Stomach (tissue), 9 donors: ENCODE data around the gene CA12. TPM values are rescaled to one million over a fixed set of nuclear protein-coding genes. Genes with fewer than 3 reads are reported as not detected.
"Not testable (repeated sequence)": the region's sequence is repeated elsewhere in the genome, so short reads cannot be mapped to it uniquely, and the experiment has no call there.

Experiments used
- DNase-seq, 2 donors: peaks; one replicate each; pipeline versions ENCODE4 v3.0.0 to v3.0.0-alpha.2; 2013 to 2019
- H3K27ac ChIP-seq, 5 donors: fragments of 200-600 bp in 4 of 5; sonication (generic) in 4 of 5; one replicate each; pipeline ENCODE4 v1.5.1; 2013 to 2019; ENCODE audit warnings: mild to moderate bottlenecking in 1 of 5, moderate library complexity in 1 of 5
- H3K27me3 ChIP-seq, 3 donors: fragments of 200-600 bp; sonication (generic); one replicate each; pipeline ENCODE4 v1.5.1; 2017 to 2019; ENCODE audit warnings: mixed run types in 1 of 3
- H3K36me3 ChIP-seq, 4 donors: fragments of 200-600 bp; sonication (generic); 1 replicate in 3 of 4; 2 replicates in 1 of 4; pipeline ENCODE4 v1.5.1; 2016 to 2019
- H3K4me1 ChIP-seq, 4 donors: fragments of 200-600 bp; sonication (generic); one replicate each; pipeline ENCODE4 v1.5.1; 2016 to 2019
- H3K4me3 ChIP-seq, 4 donors: fragments of 200-600 bp; sonication (generic) in 3 of 4; one replicate each; pipeline ENCODE4 v1.5.1; 2016 to 2019; ENCODE audit warnings: mild to moderate bottlenecking in 1 of 4
- H3K9me3 ChIP-seq, 4 donors: fragments of 200-600 bp; sonication (generic); one replicate each; pipeline ENCODE4 v1.5.1; 2016 to 2019
- EP300 ChIP-seq: sonication (generic); formaldehyde crosslinking; IDR thresholded peaks from one replicate; pipeline ENCODE4 v1.6.1; 2017; ENCODE audit warnings: antibody characterized with exemption
- POLR2A ChIP-seq, 4 donors: fragments of 450-650 bp; IDR thresholded peaks; one replicate each; pipeline ENCODE4 v1.6.1; 2016; ENCODE audit warnings: antibody characterized with exemption in 4 of 4, control low read depth in 2 of 4, mild to moderate bottlenecking in 1 of 4, moderate library complexity in 1 of 4
- POLR2AphosphoS5 ChIP-seq, 3 donors: sonication (generic); formaldehyde crosslinking; IDR thresholded peaks; one replicate each; pipeline ENCODE4 v1.6.1; 2016; ENCODE audit warnings: antibody characterized with exemption in 3 of 3
- WGBS, 5 donors: extraction: QIAGEN DNeasy Blood & Tissue Kit in 3 of 5; methylation state at CpG; one replicate each; pipeline versions ENCODE4 v1.1.5 to v1.1.7; 2013 to 2018; 5-methylcytosine and 5-hydroxymethylcytosine counted together
- intact Hi-C: fragments of 100-400 bp; cut with DNase I; formaldehyde crosslinking; loops from one replicate; pipeline ENCODE4 v1.15.1; 2023; ENCODE audit warnings: low total_unique reads
- polyA plus RNA-seq, 3 donors: library from polyadenylated mRNA; stranded (reverse); fragments of 200-250 nt; gene quantifications; one replicate each; pipeline ENCODE4 v1.2.3, GENCODE V29; 2013
- total RNA-seq, 5 donors: library from RNA; depleted of rRNA; stranded (reverse); fragments of >200 nt; gene quantifications; one replicate each; pipeline versions ENCODE4 v1.1.0 to v1.2.3, GENCODE V29; 2014 to 2016
- TF ChIP-seq, protein P1 (sequence below), 7 experiments: fragments of 450-650 bp in 4 of 7; fragments of 200-600 bp in 3 of 7; sonication (generic) in 3 of 7; IDR thresholded peaks; one replicate each; pipeline ENCODE4 v1.5.1; 2016 to 2019; ENCODE audit warnings: antibody characterized with exemption in 7 of 7, control low read depth in 2 of 7, mild to moderate bottlenecking in 1 of 7
- donor health status: healthy with polysubstance abuse.
- donor health status: Bipolar disorder and iron deficiency.
- donor health status: healthy.

CA12 gene
- total and polyA plus RNA-seq, 8 donors, result 0.46 to 58.8 (median 7.7) TPM

GRCh38 chr15:63344731-63345390 lies 36.8 kb downstream of the CA12 start:
- Histone ChIP-seq H3K27me3 (peaks cover 0 to 3% (median 0%) of the 10 kb centered on the region in 3 donors), H3K4me1 (peaks cover 0 to 13% (median 10%) of the 10 kb centered on the region in 4 donors), H3K36me3 (no peaks in the 10 kb centered on the region), H3K27ac (no peak overlapping the region), H3K4me3 (no peak overlapping the region), H3K9me3 (no peaks in the 10 kb centered on the region)
- intact Hi-C loops, result no loop called here
- TF ChIP-seq POLR2AphosphoS5 (IDR thresholded peaks at IDR 0.05) (no peak), EP300 (no peak), POLR2A (IDR thresholded peaks at IDR 0.05) (no peak)
- TF ChIP-seq, protein P1, sequence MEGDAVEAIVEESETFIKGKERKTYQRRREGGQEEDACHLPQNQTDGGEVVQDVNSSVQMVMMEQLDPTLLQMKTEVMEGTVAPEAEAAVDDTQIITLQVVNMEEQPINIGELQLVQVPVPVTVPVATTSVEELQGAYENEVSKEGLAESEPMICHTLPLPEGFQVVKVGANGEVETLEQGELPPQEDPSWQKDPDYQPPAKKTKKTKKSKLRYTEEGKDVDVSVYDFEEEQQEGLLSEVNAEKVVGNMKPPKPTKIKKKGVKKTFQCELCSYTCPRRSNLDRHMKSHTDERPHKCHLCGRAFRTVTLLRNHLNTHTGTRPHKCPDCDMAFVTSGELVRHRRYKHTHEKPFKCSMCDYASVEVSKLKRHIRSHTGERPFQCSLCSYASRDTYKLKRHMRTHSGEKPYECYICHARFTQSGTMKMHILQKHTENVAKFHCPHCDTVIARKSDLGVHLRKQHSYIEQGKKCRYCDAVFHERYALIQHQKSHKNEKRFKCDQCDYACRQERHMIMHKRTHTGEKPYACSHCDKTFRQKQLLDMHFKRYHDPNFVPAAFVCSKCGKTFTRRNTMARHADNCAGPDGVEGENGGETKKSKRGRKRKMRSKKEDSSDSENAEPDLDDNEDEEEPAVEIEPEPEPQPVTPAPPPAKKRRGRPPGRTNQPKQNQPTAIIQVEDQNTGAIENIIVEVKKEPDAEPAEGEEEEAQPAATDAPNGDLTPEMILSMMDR (IDR thresholded peaks at IDR 0.05), result no peak
- 89 to 95% (median 93%) methylated on average over 4 to 5 of the region's 5 CpGs for WGBS, 5 donors
- no peak for DNase-seq

DNA sequence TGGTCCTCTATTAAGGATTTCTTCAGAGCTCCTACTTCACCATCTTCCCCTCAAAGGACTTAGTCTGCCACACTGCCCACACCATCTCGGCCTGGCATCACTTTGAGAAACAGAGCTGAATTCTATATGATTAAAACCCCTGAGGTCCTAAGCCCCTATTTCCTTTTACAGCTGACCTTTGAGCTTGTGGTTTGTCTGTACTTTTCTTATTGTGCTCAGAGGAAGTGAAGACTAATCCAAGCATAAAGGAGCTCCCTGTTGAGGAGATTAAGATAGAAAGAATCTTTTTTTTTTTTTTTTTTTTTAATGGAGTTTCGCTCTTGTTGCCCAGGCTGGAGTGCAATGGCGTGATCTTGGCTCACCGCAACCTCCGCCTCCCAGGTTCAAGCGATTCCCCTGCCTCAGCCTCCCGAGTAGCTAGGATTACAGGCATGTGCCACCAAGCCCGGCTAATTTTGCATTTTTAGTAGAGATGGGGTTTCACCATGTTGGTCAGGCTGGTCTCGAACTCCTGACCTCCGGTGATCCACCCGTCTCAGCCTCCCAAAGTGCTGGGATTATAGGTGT lies 38.6 kb downstream of the CA12 start:
- intact Hi-C loops, H3K4me3 ChIP-seq, H3K4me1 ChIP-seq, H3K27me3 ChIP-seq, H3K36me3 ChIP-seq, DNase-seq, H3K27ac ChIP-seq, H3K9me3 ChIP-seq: not testable (repeated sequence)
- 89 to 94% (median 91%) methylated on average over 9 to 11 of the region's 11 CpGs for WGBS, 5 donors

DNA sequence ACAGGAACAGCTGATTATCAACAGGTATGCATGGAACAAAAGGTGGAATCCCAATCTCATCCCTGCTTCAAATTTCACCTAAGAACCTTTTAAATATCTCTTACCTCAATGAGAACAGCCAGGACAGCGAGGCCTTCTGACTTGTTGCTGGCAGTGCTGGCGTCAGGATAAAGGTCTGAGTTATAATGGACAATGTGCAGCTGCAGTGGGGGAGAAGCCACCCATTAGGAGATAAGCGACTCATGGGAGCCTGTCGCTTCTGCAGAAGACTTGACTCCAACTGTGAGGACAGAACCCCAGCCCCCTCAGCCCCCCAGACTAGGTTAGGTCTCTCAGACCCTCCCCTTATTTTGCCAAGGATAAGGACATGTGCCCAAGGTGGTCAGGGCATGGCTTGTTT lies 39.7 kb downstream of the CA12 start:
- 92 to 98% (median 93%) methylated on average over 4 of the region's 4 CpGs for WGBS, 5 donors
- no peaks in the 10 kb centered on the region for H3K4me1 ChIP-seq
- no peaks in the 10 kb centered on the region for H3K36me3 ChIP-seq
- no peaks in the 10 kb centered on the region for H3K9me3 ChIP-seq
- H3K4me3 ChIP-seq, result no peak overlapping the region
- no peak overlapping the region for H3K27ac ChIP-seq
- TF ChIP-seq POLR2AphosphoS5 (IDR thresholded peaks at IDR 0.05) (no peak), EP300 (no peak)
- TF ChIP-seq, protein P1 (IDR thresholded peaks at IDR 0.05), result no peak
- H3K27me3 ChIP-seq, result peaks cover 0 to 3% (median 0%) of the 10 kb centered on the region in 3 donors
- intact Hi-C loops, result no loop called here
- no peak for DNase-seq

- H3K27ac ChIP-seq, result no peak overlapping the region
- H3K9me3 ChIP-seq, result no peaks in the 10 kb centered on the region
- 78 to 95% (median 87%) methylated on average over 3 of the region's 3 CpGs for WGBS, 5 donors
- no peaks in the 10 kb centered on the region for H3K36me3 ChIP-seq
- no peak for DNase-seq
- no peak overlapping the region for H3K4me3 ChIP-seq
- TF ChIP-seq, protein P1 (IDR thresholded peaks at IDR 0.05), result no peak
- TF ChIP-seq POLR2A (IDR thresholded peaks at IDR 0.05), result no peak
- TF ChIP-seq EP300, result no peak
- TF ChIP-seq POLR2AphosphoS5 (IDR thresholded peaks at IDR 0.05), result no peak
- intact Hi-C loops, result no loop called here
- H3K4me1 ChIP-seq, result no peaks in the 10 kb centered on the region
- H3K27me3 ChIP-seq, result peaks cover 0 to 3% (median 0%) of the 10 kb centered on the region in 3 donors
Measured at GRCh38 chr15:63340878-63341277, 40.8 kb downstream of the CA12 start.

DNA sequence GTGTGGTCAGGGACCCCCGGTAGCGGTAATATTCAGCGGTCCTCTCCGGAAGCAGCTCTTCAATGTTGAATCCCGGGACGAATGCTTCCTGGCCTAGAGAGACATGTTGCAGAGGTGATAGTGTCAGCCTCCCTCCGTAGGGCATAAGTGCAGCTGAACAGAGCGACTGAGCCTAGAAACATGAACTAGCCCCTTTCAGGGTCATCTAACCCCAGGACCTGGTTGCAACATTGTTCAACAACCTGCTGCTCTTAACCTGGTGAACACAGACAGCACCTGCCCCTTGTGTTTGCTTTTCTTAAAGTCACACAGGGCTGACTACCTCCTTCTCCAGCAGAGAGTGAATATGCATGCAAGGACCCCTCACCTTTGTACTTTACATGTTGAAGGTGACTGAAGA lies 41.3 kb downstream of the CA12 start:
- TF ChIP-seq EP300 (no peak), POLR2A (IDR thresholded peaks at IDR 0.05) (no peak), POLR2AphosphoS5 (IDR thresholded peaks at IDR 0.05) (no peak)
- TF ChIP-seq, protein P1 (IDR thresholded peaks at IDR 0.05), result no peak
- 69 to 89% (median 74%) methylated on average over 8 of the region's 8 CpGs for WGBS, 5 donors
- intact Hi-C loops, result no loop called here

More for the DNA sequence above, 41.3 kb downstream of the CA12 start:
- no peak overlapping the region for H3K4me3 ChIP-seq
- H3K9me3 ChIP-seq, result no peaks in the 10 kb centered on the region
- H3K4me1 ChIP-seq, result no peaks in the 10 kb centered on the region
- DNase-seq, result no peak
- H3K36me3 ChIP-seq, result no peaks in the 10 kb centered on the region
- peaks cover 0 to 3% (median 0%) of the 10 kb centered on the region in 3 donors for H3K27me3 ChIP-seq
- no peak overlapping the region for H3K27ac ChIP-seq
